HG03442 (cell line): Measurements from ENCODE around the gene CAB39.

Experiments
- ATAC-seq: cut with Tn5 transposase; IDR thresholded peaks from one replicate; pipeline ENCODE4 v1.9.1; 2021; ENCODE audit warnings: mild to moderate bottlenecking, moderate library complexity; ENCODE audit not compliant: unreplicated experiment

CAB39 gene

DNA sequence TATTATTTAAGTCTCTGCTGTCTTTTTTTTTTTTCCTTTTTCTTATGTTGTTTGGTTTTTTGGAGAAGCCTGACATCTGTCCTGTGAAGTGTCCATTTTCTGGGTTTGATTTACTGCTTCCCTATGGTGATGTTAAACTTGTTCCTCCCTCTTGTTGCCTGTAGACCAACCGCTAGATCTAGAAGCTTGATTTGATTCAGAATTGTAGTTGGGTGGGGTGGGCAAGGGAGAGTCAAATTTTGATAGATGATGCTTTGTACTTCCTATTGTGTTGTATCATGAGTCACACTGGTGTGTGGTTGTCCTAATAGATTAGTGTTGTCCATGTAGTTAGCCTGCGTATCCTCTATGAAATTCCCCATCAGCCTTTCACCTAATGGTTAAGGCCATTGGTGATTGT lies 35.4 kb downstream of the CAB39 start:
- no peak for ATAC-seq

DNA sequence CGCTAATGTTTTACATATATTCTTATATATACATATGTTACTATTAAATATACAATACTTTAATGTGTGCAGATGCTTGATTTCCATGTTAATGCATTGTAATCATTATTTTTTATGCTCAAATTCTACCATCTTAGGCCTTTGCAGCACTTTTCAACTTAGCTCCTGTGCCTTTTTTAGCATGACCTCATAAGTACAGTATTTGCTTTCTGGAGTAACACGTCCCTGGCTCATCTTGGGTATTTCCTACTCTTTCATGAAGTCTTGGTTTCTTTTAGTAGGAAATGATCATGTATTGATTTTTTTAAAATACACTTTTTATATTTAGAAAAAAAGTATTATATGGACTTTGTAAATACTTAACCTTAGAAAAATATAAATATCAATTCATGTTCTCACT lies 36.5 kb downstream of the CAB39 start:
- ATAC-seq = no peak

DNA sequence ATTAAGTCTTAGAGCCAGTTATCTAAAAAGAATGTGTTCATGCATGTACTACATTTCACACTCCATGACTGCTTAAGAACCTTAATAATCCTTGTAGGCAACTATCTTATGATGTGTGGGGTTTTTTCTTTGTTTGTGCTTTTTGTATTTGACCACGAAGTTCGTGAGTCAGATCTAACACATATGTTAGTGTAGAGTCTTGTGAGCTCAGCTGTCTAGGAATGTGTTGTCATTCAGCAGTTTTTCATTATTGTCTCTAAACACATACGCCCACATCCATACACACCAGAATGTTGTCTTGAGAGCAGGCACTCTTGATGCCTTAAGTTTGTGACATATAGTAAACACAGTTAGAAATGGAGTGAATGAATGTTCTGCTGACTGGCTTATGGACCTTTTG lies 38.4 kb downstream of the CAB39 start:
- ATAC-seq = peak; percentile 77

DNA sequence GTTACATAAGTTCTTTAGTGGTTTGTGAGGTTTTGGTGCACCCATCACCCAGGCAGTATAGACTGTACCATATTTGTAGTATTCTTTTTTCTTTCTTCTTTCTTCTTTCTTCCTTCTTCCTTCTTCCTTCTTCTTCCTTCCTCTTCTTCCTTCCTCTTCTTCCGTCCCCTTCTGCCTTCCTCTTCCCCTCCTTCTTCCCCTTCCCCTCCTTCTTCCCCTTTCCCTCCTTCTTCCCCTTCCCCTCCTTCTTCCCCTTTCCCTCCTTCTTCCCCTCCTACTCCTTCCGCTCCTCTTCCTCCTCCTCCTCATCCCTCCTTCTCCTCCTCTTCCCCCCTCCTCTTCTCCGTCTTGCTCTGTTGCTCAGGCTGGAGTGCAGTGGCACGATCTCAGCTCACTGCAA lies 41.6 kb downstream of the CAB39 start:
- ATAC-seq = no peak

DNA sequence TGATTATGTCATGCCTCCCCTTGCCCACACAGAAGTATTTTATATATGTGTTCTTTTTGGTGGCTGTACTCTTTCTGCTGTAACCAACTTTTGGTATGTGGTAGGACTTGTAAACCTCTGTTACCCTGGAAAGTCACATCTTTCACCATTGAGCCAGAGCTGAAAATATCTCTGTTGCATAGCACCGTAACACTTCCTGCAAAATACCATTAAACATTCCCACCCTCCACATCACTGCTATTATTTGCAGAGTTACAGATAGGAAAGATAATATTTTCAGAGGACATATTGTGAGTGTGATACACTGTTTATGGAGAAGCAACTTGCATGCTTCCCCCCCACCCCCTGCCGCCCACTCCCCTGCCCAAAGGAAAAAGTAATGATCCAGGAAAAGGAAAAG lies 44.8 kb downstream of the CAB39 start:
- no peak for ATAC-seq

DNA sequence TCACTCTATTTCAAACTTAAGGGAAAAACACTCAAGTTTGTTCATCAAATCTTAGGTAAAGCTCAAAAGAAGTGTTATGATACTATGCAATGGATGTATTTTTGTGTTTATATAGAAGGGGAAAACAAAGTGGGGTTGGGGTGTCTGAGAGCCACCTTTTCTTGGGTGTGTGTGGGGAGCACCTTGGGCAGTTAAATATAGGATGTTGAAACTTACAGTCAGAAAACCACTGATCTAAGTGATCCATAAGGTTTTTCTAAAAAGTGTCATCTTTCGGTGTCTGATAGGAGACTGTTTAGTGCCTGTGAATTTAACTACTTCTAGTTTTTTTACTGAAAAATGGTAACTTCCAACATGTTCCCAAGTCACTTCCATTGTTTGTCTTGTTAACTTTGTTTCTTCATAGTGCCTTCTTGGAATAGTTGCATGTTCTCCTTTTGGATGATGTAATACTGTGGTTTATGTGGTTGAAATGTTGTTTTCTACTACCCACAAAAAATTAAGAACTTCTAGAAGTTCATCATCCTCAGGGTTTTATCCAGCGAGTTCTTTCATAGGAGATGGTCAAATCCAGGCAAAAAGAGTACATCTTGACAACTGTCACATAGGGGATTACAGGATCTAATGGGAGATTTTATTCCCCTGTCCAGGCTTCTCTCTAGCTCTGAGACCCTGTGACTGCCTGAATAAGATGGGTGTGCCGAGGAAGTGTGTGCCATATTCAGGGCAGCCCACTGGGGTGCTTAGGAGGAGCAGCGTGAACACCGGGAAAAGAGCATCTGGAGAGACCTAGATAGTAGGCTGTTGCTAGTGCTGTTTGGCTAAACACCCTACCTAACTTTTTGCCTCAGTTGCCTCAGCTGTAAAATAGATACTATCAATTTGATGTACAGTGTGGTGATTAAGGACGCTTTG lies 46.2 kb downstream of the CAB39 start:
- no peak for ATAC-seq

DNA sequence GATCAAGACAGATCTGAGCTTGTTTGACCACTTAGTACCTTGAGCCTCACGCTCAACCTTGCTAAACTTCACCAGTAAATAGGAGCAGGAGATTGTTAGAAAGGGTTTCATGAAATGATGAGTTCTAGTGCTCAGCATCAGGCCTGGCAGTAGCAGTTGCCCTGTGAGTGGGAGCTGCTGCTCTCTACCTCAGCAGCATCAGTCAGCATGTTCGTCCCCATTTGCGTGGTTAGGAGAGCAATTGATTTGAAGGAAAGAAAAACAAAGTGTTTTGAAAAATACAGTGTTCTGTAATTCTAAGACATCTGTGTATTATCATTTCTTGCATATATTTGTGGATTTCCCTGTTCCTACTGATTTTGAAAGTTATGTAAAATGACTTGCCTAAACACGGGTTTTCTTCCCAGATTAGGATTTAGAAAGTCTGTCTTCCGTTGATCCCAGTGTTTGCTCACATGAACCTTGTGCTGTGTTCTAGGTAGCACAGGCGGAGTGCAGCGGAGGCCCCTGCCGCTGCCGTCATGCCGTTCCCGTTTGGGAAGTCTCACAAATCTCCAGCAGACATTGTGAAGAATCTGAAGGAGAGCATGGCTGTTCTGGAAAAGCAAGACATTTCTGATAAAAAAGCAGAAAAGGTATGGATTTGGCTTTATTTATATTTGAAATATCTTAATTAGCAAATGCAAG lies 47.0 kb downstream of the CAB39 start:
- no peak for ATAC-seq

DNA sequence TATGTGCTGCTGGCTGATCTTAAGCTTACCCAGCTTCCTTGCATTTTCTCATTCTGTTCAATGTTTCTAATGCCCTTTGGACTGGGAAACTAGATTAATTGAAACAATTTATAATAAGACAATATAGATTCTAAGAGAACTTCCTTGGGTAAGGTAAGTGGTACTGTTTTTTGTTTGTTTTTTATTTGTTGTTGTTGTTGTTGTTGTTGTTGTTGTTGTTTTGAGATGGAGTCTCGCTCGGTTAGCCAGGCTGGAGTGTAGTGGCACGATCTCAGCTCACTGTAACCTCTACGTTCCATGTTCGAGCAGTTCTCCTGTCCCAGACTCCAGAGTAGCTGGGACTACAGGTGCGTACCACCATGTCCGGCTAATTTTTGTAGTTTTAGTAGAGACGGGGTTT lies 49.1 kb downstream of the CAB39 start:
- no peak for ATAC-seq

DNA sequence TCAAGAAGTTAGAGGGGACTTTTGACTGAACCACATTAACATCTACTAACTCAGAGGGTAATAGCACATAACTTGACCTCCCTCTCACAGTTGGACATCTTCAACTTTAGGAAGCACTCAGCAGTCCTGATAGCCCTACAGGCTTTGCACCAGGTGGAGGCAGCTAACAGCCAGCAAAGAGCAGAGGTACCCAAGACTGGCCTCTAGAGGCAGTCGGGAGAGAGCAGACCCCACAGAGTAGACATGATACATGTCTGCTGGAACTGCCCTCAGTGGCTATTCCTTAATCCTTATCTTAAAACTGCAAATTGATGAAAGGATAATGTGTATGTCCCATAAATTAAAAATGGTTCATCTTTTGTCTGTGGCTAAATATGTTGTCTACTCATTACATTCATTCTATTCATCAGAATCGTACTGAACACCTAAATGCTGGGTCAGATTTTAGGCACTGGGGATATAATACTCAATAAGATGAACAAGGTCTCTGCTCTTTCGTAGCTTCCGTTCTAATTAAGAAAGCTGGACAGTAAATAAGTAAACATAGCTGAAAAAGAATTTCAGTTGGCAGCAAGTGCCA lies 49.8 kb downstream of the CAB39 start:
- peak; percentile 62 for ATAC-seq

DNA sequence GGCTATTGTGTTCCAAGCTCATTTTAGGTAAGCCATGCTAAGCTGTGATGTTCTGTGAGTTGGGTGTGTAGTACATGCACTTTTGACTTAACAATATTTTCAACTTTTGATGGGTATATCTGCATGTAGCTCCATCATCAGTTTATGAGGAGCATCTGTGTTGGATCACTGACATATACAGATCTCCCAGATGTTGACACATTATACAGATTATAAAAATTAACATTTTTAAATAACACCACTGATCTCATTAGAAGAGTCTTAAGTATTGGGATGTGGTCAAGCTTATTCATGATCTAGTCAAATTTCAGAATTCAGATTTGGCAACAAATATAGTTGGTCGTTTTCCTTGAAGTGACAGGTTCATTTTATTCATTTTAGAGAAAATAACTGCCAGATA lies 51.7 kb downstream of the CAB39 start:
- no peak for ATAC-seq

DNA sequence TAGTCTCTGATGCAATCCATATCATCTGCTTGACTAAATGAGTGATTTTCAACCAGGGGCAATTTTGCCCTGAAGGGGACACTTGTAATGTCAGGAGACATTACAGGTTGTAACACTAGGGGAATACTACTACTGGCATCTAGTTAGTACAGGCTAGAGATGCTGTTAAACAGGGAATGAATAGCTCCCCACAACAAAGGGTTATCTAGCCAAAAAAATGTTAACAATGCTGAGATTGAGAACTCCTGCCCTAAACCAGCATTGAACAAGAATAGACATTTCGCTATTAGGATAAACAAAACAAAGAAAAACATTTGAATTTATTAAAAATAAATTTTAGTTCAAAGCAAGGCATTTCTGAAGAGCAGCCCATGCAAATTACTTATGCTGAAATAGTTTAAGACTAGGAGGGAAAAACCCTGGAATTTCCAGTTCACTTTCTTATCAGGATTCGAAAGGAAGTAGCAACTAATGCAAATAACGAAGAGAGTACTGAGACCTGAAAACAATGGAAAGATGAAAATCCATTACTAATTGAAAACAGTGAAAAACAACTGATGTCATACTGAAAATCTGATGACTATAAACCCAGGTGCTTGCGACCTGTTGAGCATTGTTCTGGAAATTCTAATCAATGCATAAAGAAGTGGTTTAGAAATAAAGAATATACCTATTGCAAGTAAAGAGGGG lies 53.1 kb downstream of the CAB39 start:
- no peak for ATAC-seq

DNA sequence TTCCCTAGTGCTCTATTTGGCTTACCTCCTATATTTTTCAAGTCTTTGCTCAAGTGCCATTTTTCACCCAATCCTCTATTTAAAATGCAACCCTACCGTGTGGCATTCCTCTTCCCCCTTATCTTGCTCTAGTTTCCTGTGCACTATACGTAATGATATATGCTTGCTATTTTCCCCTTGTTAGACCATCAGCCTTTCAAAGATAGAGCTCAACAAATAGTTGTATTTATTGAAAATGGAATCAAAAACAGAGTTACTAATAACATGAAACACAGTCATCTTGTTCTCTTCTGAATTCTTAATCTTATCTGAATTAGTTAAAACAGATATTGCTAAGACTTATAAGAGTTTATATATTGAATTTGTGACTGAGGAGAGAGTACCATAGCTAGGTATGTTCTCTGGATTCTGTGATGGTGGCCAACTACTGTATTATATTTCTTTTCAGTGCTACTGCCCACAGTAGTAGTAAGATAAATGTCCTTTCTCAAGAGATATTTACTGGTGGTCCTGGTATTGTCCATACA lies 55.3 kb downstream of the CAB39 start:
- ATAC-seq = no peak

DNA sequence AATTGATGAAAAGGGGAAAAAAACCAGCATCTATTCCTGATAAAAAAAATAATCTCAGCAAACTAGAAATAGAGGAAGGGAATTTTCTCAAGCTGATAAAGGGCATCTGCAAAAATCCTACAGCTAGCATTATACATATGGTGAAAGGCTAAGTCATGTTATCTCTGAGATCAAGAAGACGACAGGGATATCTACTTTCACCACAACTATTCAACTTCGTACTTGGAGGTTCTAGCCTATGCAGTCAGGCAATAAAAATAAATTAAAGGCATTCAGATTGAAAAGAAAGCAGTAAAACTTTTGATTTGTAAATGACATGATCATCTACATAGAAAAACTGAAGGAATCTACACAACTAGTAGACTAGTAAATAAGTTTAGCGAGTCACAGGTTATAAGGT lies 58.2 kb downstream of the CAB39 start:
- ATAC-seq = no peak

DNA sequence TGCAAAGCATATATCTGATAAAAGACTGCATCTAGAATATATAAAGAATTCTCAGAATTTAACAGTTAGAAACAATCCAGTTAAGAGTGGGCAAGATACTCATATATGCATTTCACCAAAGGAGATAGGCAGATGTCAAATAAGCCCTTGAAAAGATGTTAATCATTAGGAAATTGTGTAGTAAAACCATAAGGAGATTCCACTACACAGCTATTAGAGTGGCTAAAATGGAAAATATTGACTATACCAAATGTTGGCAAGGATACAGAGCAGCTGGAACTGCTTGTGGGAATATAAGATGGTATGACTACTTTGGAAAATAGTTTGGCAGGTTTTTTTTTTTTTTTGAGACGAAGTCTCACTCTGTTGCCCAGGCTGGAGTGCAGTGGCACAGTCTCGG lies 59.5 kb downstream of the CAB39 start:
- ATAC-seq = no peak

DNA sequence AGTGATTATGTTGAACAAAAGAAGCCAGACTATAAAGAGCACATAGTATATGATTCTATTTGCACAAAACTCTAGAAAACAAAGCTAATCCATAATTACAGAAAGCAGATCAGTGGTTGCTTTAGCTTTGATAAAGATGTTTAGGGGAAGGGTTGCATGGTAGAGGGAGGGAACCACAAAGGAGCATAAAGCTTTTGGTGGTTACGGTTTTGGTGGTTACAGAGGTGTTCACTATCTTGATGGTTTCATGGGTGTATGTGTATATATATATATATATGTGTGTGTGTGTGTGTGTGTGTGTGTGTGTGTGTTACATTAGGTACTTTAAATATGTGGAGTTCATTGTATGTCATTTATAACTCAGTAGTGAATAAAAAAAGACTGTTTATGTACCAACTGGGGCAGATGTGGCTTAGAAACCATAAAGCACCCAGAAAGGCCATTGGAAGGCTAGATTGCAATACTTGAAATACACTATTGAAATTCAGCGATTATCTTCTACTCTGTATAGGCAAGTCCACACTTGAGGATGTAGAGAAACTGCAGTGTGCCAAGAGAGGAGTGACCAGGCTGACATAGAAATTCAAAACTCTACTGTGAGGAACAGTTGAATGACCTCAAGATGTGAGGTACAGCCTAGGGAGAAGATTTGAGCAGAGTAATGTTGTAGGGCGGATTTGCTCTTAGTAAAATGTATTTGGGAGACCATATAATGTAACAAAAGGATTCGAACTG lies 60.6 kb downstream of the CAB39 start:
- no peak for ATAC-seq

DNA sequence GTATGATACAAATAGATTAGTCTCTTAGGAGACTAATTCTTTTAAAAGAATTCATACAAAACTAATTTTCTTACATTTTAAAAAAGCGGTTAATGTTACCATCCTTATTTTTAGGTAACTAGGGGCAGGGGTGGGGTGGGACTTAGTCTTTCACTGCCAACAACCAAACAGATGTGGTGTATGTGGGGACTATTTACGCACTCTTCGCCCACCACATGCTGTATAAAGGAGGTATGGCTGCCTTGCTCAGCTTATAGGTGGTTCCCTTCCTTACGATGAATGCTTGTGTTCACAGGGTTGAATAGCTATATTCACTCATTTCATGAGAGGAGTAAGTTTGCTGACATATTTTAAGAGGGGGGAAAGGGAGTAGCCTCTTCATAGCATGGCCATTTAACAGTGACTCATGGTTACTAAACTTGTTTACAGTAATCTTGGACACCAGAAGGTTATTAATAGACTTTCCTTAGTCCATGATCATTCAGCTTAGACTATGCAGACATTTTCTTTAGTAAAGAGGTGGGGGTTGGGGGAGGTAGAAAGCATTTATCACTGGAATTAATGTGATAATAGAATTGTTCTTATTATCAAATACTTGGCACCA lies 61.8 kb downstream of the CAB39 start:
- no peak for ATAC-seq

DNA sequence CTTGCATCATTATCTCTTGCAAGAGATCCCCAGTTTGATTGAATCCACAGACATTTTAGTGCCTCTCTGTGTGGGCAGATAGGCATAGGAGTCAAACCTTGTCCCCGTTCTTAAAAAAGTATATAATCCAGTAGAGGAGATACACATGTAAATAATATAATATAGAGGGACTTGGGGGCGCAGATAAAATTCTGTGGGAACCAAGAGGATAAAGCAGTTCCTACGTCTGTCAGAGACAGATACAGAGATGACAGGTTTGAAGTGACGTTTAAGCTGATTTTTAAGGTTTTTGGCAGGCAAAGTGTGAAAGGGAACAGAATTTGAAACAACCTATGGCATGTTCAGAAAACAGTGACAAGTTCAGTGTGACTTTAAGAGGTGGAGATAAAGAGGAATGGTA lies 63.1 kb downstream of the CAB39 start:
- no peak for ATAC-seq

DNA sequence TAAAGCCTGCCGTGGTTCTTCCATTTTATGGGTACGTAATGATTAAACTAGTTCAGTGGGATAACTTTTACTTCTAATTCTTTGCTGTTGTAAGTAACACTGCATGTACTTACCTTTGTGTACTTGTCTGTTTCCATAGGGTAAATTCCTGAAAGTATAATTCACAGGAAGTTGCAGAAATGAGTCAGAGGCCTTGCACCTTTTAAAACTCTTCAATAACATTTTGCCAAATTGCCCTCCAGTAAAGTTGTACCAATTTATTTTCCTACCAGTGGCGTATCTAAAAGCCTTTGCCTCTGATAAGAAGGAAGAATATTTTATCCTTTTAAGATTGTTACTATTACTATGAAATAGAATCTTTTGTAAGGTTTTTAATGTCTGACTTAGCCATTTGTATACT lies 65.1 kb downstream of the CAB39 start:
- ATAC-seq = no peak

DNA sequence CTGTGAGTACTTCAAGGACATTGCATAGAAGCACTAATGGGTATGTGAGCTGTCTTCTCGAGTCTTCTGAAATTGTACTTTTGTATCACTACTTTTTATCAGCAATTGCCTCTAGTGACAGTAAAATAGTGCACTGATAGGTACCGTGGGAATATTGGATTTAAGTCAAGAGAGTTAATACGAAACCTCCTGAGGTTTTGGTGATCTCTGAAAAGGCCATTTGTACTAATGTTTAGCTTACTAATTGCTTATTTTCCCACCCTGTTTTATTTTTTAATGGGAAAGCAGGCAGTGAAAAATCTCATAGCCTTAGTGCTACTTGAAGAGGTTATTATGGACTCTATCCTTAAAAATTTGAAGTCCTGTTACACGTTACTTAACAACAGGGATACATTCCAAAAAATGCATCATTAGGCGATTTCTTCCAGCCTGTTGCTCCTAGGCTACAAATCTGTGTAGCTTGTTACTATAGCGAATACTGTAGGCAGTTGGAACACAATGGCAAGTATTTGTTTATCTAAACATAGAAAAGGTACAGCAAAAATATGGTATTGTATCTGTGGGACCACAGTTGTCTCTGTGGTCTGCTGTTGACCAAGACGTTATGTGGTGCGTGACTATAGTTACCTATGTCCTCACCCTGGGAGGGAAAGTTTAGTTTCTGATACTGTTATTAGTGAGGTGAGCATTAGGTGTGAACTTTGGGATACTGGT lies 65.9 kb downstream of the CAB39 start:
- peak; percentile 79 for ATAC-seq
